ENCODE measurements around the gene SEC16B.
"Not testable (repeated sequence)": the region's sequence is repeated elsewhere in the genome, so short reads cannot be mapped to it uniquely, and the experiment has no call there.

SEC16B gene

GRCh38 chr1:177969825-177970371 is at the start of gene SEC16B:
TSS of gene SEC16B (minus strand) at chr1:177970058. CDS start at chr1:177967981, 2,077 bp downstream.
- no peak for DNase-seq

GRCh38 chr1:178019622-178020021 is 49.8 kb upstream of the SEC16B start:
- DNase-seq = no peak

GRCh38 chr1:178019208-178019607 is 49.4 kb upstream of the SEC16B start:
- DNase-seq = no peak

- no peak for DNase-seq
Observed at GRCh38 chr1:178017517-178017916, 47.7 kb upstream of the SEC16B start.

- no peak for DNase-seq
Observed at GRCh38 chr1:178011864-178012503, 42.1 kb upstream of the SEC16B start.

- DNase-seq = no peak
Observed at GRCh38 chr1:178011465-178011828, 41.6 kb upstream of the SEC16B start.

- no peak for DNase-seq
Observed at GRCh38 chr1:178010674-178011464, 41.0 kb upstream of the SEC16B start.

GRCh38 chr1:178006043-178006442 is 36.2 kb upstream of the SEC16B start:
- DNase-seq = no peak

GRCh38 chr1:178005450-178005849 is 35.6 kb upstream of the SEC16B start:
- DNase-seq = no peak

- no peak for DNase-seq
Observed at GRCh38 chr1:178004926-178005391, 35.1 kb upstream of the SEC16B start.

GRCh38 chr1:177998696-177999631 is 29.1 kb upstream of the SEC16B start:
- DNase-seq = no peak

GRCh38 chr1:177996957-177997356 is 27.1 kb upstream of the SEC16B start:
- DNase-seq = no peak

- DNase-seq = no peak
Observed at GRCh38 chr1:177995369-177995768, 25.5 kb upstream of the SEC16B start.

GRCh38 chr1:177986281-177986680 is 16.4 kb upstream of the SEC16B start:
- DNase-seq = not testable (repeated sequence)

- no peak for DNase-seq
Observed at GRCh38 chr1:177984761-177985160, 14.9 kb upstream of the SEC16B start.

- no peak for DNase-seq
Observed at GRCh38 chr1:177984136-177984525, 14.3 kb upstream of the SEC16B start.

- no peak for DNase-seq
Observed at GRCh38 chr1:177983482-177984135, 13.8 kb upstream of the SEC16B start.

GRCh38 chr1:177983077-177983476 is 13.2 kb upstream of the SEC16B start:
- DNase-seq = no peak

- DNase-seq = no peak
Observed at GRCh38 chr1:177981200-177981599, 11.3 kb upstream of the SEC16B start.

GRCh38 chr1:177979272-177979671 is 9.4 kb upstream of the SEC16B start:
- DNase-seq = no peak

GRCh38 chr1:177978530-177978929 is 8.7 kb upstream of the SEC16B start:
- DNase-seq = no peak

- DNase-seq = no peak
Observed at GRCh38 chr1:177977141-177977540, 7.3 kb upstream of the SEC16B start.

Data from stimulated activated naive CD4-positive, alpha-beta T cell treated with Interleukin-2 at 50 U/mL for 16 hours (primary cell).